Stimulated activated naive CD4-positive, alpha-beta T cell treated with Interleukin-2 at 50 U/mL for 16 hours (primary cell): ENCODE results near the gene CEACAM21.
"Not testable (repeated sequence)": the region's sequence is repeated elsewhere in the genome, so short reads cannot be mapped to it uniquely, and the experiment has no call there.

ENCODE experiments used
- DNase-seq: peaks from one replicate; lab custom pipeline; 2025; lab: John Stamatoyannopoulos, UW

Gene CEACAM21

GRCh38 chr19:41549884-41550283 is 26.1 kb upstream of the CEACAM21 start:
- DNase-seq = no peak

- no peak for DNase-seq
Measured at GRCh38 chr19:41551212-41551610, 24.8 kb upstream of the CEACAM21 start.

GRCh38 chr19:41551711-41552110 is 24.3 kb upstream of the CEACAM21 start:
- DNase-seq = no peak

- no peak for DNase-seq
Measured at GRCh38 chr19:41552558-41552957, 23.4 kb upstream of the CEACAM21 start.

GRCh38 chr19:41553804-41554203 is 22.2 kb upstream of the CEACAM21 start:
- DNase-seq = no peak

GRCh38 chr19:41554907-41555306 is 21.1 kb upstream of the CEACAM21 start:
- DNase-seq = no peak

- DNase-seq = no peak
Measured at GRCh38 chr19:41555748-41556147, 20.2 kb upstream of the CEACAM21 start.

- DNase-seq = peak; percentile 17
Measured at GRCh38 chr19:41563854-41564514, 12.0 kb upstream of the CEACAM21 start.

GRCh38 chr19:41564515-41565378 is 11.2 kb upstream of the CEACAM21 start:
- DNase-seq = no peak

- DNase-seq = no peak
Measured at GRCh38 chr19:41565379-41565720, 10.6 kb upstream of the CEACAM21 start.

GRCh38 chr19:41566001-41566400 is 10.0 kb upstream of the CEACAM21 start:
- DNase-seq = no peak

GRCh38 chr19:41569481-41570150 is 6.3 kb upstream of the CEACAM21 start:
- DNase-seq = no peak

GRCh38 chr19:41570179-41570578 is 5.8 kb upstream of the CEACAM21 start:
- DNase-seq = no peak

- DNase-seq = peak; percentile 77
Measured at GRCh38 chr19:41570639-41571112, 5.3 kb upstream of the CEACAM21 start.

- no peak for DNase-seq
Measured at GRCh38 chr19:41577144-41577830, 1.3 kb downstream of the CEACAM21 start.

- DNase-seq = no peak
Measured at GRCh38 chr19:41577833-41578232, 1.9 kb downstream of the CEACAM21 start.

GRCh38 chr19:41578886-41579285 is 2.9 kb downstream of the CEACAM21 start:
- no peak for DNase-seq

GRCh38 chr19:41581068-41581467 is 5.1 kb downstream of the CEACAM21 start:
- DNase-seq = not testable (repeated sequence)

GRCh38 chr19:41582577-41583182 is 6.7 kb downstream of the CEACAM21 start:
- not testable (repeated sequence) for DNase-seq

- DNase-seq = no peak
Measured at GRCh38 chr19:41584260-41584810, 8.4 kb downstream of the CEACAM21 start.

GRCh38 chr19:41584931-41585330 is 9.0 kb downstream of the CEACAM21 start:
- no peak for DNase-seq
